ENCODE results near the gene MX1. TPM values are rescaled to one million over a fixed set of nuclear protein-coding genes. Genes with fewer than 3 reads are reported as not detected.

MX1 gene
- total RNA-seq, 1 donor from 2014 or later = 8.8 TPM

GRCh38 chr21:41458121-41458520, 32.1 kb downstream of the MX1 start:
- peaks cover 56% of the 10 kb centered on the region for H3K36me3 ChIP-seq
- H3K27ac ChIP-seq (replicated peaks) = no peak overlapping the region
- intact Hi-C loops (cut with micrococcal nuclease) = no loop called here
- TF ChIP-seq CTCF (IDR thresholded peaks at IDR 0.05; ENCODE audit: borderline replicate concordance) = no peak
- no peaks in the 10 kb centered on the region for H3K4me1 ChIP-seq
- peaks cover 10% of the 10 kb centered on the region for H3K27me3 ChIP-seq (ENCODE audit: low read depth)
- H3K9me3 ChIP-seq (replicated peaks) = no peaks in the 10 kb centered on the region
- no peak overlapping the region for H3K4me3 ChIP-seq
- DNase-seq = no peak

DNA sequence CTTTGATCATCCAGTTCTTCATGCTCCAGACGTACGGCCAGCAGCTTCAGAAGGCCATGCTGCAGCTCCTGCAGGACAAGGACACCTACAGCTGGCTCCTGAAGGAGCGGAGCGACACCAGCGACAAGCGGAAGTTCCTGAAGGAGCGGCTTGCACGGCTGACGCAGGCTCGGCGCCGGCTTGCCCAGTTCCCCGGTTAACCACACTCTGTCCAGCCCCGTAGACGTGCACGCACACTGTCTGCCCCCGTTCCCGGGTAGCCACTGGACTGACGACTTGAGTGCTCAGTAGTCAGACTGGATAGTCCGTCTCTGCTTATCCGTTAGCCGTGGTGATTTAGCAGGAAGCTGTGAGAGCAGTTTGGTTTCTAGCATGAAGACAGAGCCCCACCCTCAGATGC, 32.5 kb downstream of the MX1 start:
- DNase-seq = no peak
- peaks cover 10% of the 10 kb centered on the region for H3K27me3 ChIP-seq (ENCODE audit: low read depth)
- no peak for TF ChIP-seq CTCF (IDR thresholded peaks at IDR 0.05; ENCODE audit: borderline replicate concordance)
- intact Hi-C loops (cut with micrococcal nuclease) = no loop called here
- H3K4me3 ChIP-seq = no peak overlapping the region
- H3K36me3 ChIP-seq = peaks cover 51% of the 10 kb centered on the region
- no peaks in the 10 kb centered on the region for H3K4me1 ChIP-seq
- H3K27ac ChIP-seq (replicated peaks) = no peak overlapping the region
- no peaks in the 10 kb centered on the region for H3K9me3 ChIP-seq (replicated peaks)

GRCh38 chr21:41459884-41460534, 34.0 kb downstream of the MX1 start:
- H3K4me1 ChIP-seq = no peaks in the 10 kb centered on the region
- H3K27ac ChIP-seq (replicated peaks) = no peak overlapping the region
- H3K36me3 ChIP-seq = peaks cover 39% of the 10 kb centered on the region
- no peak overlapping the region for H3K4me3 ChIP-seq
- intact Hi-C loops (cut with micrococcal nuclease) = loop anchor here (2.0 kb wide), 1 partner anchor 177 kb away; no protein-coding TSS in a partner anchor
- DNase-seq = no peak
- TF ChIP-seq CTCF (IDR thresholded peaks at IDR 0.05; ENCODE audit: borderline replicate concordance) = no peak
- peaks cover 12% of the 10 kb centered on the region for H3K27me3 ChIP-seq (ENCODE audit: low read depth)
- no peaks in the 10 kb centered on the region for H3K9me3 ChIP-seq (replicated peaks)

DNA sequence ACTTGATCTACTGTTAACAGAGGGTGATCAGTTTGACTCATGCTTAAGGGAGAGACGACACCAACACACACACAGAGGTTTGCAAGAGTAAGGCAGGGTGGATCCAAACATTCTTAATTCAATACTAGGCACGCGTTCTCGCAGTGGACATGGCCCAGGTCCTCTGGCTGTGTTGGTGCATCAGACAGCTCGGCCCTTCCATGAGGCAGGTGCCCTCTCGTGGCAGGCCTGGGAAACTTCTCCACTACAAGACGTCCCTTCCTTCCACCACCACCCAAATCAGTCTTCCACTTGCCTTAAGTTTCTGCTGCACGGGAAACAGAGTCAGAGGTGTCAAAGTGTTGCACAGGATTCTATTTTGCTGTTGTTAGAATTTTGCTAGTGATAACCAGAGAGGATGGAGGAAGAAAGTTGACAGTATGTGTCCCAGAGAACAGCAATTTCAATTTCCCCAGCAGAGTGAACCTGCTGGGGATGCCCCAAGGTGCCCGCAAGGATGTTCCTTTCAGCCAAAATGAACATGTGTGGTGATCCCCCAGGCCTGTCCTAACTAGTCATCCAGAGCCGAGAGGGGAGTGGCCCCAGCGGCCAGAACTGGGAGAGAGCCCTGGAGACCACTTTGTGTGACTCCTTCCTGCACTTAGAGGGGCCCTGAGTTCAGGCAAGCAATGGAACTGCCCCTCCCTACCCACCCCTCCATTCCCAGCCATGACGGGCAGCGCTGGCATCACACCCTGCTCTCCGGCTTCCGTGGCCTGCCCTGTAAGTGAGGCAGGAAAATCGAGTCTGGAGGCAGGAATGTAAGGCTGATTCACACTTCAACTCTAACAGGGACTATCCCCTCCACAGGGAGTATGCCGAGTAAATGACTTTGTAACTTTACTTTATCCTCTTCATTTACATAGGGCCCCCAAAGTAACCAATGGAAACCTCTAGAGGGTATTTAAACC, 34.8 kb downstream of the MX1 start:
- DNase-seq = peak; percentile 64
- H3K36me3 ChIP-seq = peaks cover 31% of the 10 kb centered on the region
- H3K27me3 ChIP-seq (ENCODE audit: low read depth) = peaks cover 20% of the 10 kb centered on the region
- no peak overlapping the region for H3K4me3 ChIP-seq
- no peaks in the 10 kb centered on the region for H3K4me1 ChIP-seq
- no peaks in the 10 kb centered on the region for H3K9me3 ChIP-seq (replicated peaks)
- intact Hi-C loops (cut with micrococcal nuclease) = loop anchor here (2.0 kb wide), 1 partner anchor 178 kb away; no protein-coding TSS in a partner anchor
- TF ChIP-seq CTCF (IDR thresholded peaks at IDR 0.05; ENCODE audit: borderline replicate concordance) = peak; percentile 91
- no peak overlapping the region for H3K27ac ChIP-seq (replicated peaks)

DNA sequence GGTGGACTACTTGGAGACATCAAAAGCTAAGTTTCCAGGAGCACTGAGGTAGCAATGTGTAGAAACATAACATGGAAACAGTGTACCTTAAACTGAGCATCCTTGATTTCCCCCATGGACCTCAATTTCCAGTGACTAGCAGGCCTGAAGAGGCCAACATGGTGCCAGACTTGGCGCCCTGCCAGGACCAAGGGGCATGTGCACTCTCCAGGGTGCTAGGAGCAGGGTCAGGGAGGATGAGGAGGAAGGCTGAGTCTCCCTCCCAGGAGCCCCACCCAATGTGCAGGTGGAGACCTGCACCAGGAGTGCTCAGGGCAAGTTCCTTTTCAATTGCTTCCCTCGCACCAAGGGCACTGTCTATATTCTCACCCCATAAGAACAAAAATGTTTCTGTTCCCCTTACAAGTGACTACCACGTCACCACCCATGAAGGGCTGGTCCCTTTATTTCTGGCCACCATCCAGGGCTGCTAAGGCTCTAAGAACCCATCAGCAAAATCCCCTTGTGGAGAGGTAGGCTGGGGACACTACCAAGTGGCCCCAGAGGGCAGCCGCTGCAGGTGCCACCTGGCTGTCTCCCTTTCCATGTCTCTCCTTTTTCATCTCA, 39.2 kb downstream of the MX1 start:
- H3K9me3 ChIP-seq (replicated peaks) = no peaks in the 10 kb centered on the region
- TF ChIP-seq CTCF (IDR thresholded peaks at IDR 0.05; ENCODE audit: borderline replicate concordance) = no peak
- peaks cover 53% of the 10 kb centered on the region for H3K27me3 ChIP-seq (ENCODE audit: low read depth)
- H3K36me3 ChIP-seq = no peaks in the 10 kb centered on the region
- no peak for DNase-seq
- intact Hi-C loops (cut with micrococcal nuclease) = no loop called here
- H3K4me3 ChIP-seq = no peak overlapping the region
- H3K27ac ChIP-seq (replicated peaks) = no peak overlapping the region
- H3K4me1 ChIP-seq = no peaks in the 10 kb centered on the region
